ENCODE measurements around the gene PPP1R14C. TPM values are rescaled to one million over a fixed set of nuclear protein-coding genes. Genes with fewer than 3 reads are reported as not detected.

The PPP1R14C gene
- total and polyA plus RNA-seq, 2 of the 13 experiments (the other 11 are each of a cell fraction or from before 2014, with no cell fraction given) = not detected

DNA sequence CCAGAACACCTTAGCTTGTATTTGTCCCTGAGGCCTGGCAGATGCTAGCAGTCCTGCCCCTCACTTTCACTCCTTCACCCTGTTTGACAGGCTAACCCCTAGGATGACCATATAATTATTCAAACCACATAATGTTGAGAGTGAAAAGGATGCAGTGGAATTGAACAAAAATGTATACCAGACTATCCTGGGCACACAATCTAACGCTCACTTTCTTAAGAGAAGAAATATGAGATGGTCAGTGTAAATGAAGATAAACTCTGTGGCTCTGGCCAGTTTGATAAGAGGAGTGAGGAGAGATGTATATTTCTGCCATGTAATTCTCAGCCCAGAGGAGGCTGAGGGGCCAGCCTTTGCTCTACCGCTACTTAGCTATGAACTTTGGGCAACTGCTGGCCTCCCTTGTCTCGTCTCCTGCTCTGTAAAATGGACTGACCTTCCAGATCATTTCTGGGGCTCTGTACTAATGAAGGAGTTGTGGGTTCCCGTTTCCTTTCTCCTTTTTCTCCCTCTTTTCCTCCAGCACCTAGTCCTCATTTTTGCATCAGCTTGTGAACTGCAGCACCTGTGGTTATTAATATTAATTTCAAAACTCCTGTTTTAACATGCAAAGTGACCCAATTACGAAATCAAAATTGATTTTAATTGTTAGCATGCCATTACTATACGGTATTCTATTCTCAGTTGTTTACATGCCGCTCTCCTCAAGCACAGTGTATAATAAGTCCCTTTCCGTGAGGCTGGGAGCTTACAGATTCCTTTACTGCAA, 133.5 kb downstream of the PPP1R14C start (continued):
- TF ChIP-seq, protein P1, sequence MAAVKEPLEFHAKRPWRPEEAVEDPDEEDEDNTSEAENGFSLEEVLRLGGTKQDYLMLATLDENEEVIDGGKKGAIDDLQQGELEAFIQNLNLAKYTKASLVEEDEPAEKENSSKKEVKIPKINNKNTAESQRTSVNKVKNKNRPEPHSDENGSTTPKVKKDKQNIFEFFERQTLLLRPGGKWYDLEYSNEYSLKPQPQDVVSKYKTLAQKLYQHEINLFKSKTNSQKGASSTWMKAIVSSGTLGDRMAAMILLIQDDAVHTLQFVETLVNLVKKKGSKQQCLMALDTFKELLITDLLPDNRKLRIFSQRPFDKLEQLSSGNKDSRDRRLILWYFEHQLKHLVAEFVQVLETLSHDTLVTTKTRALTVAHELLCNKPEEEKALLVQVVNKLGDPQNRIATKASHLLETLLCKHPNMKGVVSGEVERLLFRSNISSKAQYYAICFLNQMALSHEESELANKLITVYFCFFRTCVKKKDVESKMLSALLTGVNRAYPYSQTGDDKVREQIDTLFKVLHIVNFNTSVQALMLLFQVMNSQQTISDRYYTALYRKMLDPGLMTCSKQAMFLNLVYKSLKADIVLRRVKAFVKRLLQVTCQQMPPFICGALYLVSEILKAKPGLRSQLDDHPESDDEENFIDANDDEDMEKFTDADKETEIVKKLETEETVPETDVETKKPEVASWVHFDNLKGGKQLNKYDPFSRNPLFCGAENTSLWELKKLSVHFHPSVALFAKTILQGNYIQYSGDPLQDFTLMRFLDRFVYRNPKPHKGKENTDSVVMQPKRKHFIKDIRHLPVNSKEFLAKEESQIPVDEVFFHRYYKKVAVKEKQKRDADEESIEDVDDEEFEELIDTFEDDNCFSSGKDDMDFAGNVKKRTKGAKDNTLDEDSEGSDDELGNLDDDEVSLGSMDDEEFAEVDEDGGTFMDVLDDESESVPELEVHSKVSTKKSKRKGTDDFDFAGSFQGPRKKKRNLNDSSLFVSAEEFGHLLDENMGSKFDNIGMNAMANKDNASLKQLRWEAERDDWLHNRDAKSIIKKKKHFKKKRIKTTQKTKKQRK (IDR thresholded peaks at IDR 0.05; ENCODE audit: low read length) = no peak
- no peak for TF ChIP-seq AGO1 (IDR thresholded peaks at IDR 0.05; ENCODE audit: low read depth, low read length, poor library complexity, severe bottlenecking)

DNA sequence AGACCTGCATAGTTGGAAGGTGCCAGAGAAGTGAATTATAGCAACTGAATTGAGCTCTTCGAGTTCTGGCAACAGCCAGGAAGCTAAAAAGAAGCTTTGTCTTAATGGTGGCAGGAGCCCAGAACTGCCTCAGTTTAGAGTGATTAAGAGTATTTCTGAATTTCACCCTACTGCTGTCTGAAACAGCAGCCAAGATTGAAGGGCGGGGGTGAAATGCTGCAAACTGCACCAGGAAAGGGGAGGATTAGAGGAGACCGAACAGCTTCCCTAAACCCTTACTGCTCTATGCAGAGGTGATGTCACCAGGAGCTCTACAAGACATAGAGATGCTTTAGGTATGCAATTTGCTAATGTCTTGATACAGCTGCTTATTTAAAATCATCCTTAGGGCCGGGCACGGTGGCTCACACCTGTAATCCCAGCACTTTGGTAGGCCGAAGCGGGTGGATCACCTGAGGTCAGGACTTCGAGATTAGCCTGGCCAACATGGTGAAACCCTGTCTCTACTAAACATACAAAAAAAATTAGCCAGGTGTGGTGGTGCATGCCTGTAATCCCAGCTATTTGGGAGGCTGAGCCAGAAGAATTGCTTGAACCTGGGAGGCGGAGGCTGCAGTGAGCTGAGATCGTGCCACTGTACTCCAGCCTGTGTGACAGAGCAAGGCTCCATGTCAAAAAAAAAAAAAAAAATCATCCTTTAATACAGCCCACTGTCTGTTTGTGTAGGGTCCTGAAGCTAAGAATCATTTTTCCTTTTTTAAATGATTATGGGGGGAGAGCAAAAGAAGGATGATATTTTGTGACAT, 134.3 kb downstream of the PPP1R14C start:
- no peak overlapping the region for H3K27ac ChIP-seq (ENCODE audit: extremely low read length, insufficient read depth, low read length)
- H3K4me2 ChIP-seq (ENCODE audit: low read depth, low read length) = no peak overlapping the region
- 45% methylated on average over 10 of the region's 10 CpGs for whole genome bisulfite sequencing (ENCODE audit: low lambda C conversion rate)
- BruUV-seq (replicated peaks) = no TSS peak
- H3K27me3 ChIP-seq (ENCODE audit: control insufficient read depth in 1 of 2, insufficient read depth in 2 of 2, low read length in 2 of 2) = peaks cover 0 to 37% of the 10 kb centered on the region in 2 experiments; a peak in 3 of 5 replicates
- no peaks in the 10 kb centered on the region for H3K4me1 ChIP-seq (ENCODE audit: insufficient read depth, low read length)
- H3K4me3 ChIP-seq (replicated peaks in 1 of 3; ENCODE audit: insufficient read depth in 1 of 3, low read depth in 2 of 3, low read length in 3 of 3) = no peak overlapping the region
- DNase-seq (ENCODE audit: low spot score) = no peak
- in situ Hi-C loops (cut with HindIII; ENCODE audit: extremely low pct_ligation_motif_present, low pct_unique_long_range_greater_than_20kb) = no loop called here
- ChIA-PET POLR2A (no interaction called here), CTCF (ENCODE audit: low intra/inter-chr PET ratio, low total read pairs) (no interaction called here)
- H3K79me2 ChIP-seq (ENCODE audit: insufficient read depth, low read length) = no peaks in the 10 kb centered on the region
- H3K9me3 ChIP-seq (ENCODE audit: low read length) = no peaks in the 10 kb centered on the region
- no peaks in the 10 kb centered on the region for H4K20me1 ChIP-seq (ENCODE audit: insufficient read depth, low read length)
- no peaks in the 10 kb centered on the region for H3K36me3 ChIP-seq (replicated peaks in 1 of 2; ENCODE audit: control insufficient read depth in 1 of 2, insufficient read depth in 2 of 2, low read length in 2 of 2)
- intact Hi-C loops (cut with micrococcal nuclease; ENCODE audit: unreplicated experiment) = no loop called here
- no peak overlapping the region for H3K9ac ChIP-seq (ENCODE audit: insufficient read depth, low read depth, low read length)
- no peak overlapping the region for H2AFZ ChIP-seq (ENCODE audit: low read length)
- FAIRE-seq = no peak
- ATAC-seq = no peak
- TF ChIP-seq MEF2D (CRISPR knock-in tag; IDR thresholded peaks at IDR 0.05) = no peak
- TF ChIP-seq SP4 (CRISPR knock-in tag; IDR thresholded peaks at IDR 0.05) = no peak
- TF ChIP-seq TBX2 (CRISPR knock-in tag; IDR thresholded peaks at IDR 0.05; ENCODE audit: borderline replicate concordance) = no peak
- TF ChIP-seq SOX5 (CRISPR knock-in tag; IDR thresholded peaks at IDR 0.05; ENCODE audit: borderline replicate concordance) = no peak
- TF ChIP-seq ZNF878 (CRISPR knock-in tag; IDR thresholded peaks at IDR 0.05) = no peak
- TF ChIP-seq, protein P2, sequence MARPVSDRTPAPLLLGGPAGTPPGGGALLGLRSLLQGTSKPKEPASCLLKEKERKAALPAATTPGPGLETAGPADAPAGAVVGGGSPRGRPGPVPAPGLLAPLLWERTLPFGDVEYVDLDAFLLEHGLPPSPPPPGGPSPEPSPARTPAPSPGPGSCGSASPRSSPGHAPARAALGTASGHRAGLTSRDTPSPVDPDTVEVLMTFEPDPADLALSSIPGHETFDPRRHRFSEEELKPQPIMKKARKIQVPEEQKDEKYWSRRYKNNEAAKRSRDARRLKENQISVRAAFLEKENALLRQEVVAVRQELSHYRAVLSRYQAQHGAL (CRISPR knock-in tag; IDR thresholded peaks at IDR 0.05; ENCODE audit: not compliant biosample characterization) = no peak
- TF ChIP-seq, protein P3, sequence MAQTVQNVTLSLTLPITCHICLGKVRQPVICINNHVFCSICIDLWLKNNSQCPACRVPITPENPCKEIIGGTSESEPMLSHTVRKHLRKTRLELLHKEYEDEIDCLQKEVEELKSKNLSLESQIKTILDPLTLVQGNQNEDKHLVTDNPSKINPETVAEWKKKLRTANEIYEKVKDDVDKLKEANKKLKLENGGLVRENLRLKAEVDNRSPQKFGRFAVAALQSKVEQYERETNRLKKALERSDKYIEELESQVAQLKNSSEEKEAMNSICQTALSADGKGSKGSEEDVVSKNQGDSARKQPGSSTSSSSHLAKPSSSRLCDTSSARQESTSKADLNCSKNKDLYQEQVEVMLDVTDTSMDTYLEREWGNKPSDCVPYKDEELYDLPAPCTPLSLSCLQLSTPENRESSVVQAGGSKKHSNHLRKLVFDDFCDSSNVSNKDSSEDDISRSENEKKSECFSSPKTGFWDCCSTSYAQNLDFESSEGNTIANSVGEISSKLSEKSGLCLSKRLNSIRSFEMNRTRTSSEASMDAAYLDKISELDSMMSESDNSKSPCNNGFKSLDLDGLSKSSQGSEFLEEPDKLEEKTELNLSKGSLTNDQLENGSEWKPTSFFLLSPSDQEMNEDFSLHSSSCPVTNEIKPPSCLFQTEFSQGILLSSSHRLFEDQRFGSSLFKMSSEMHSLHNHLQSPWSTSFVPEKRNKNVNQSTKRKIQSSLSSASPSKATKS (CRISPR knock-in tag; IDR thresholded peaks at IDR 0.05) = no peak
- no peak for TF ChIP-seq SIX1 (CRISPR knock-in tag; IDR thresholded peaks at IDR 0.05; ENCODE audit: borderline replicate concordance)
- TF ChIP-seq, protein P4, sequence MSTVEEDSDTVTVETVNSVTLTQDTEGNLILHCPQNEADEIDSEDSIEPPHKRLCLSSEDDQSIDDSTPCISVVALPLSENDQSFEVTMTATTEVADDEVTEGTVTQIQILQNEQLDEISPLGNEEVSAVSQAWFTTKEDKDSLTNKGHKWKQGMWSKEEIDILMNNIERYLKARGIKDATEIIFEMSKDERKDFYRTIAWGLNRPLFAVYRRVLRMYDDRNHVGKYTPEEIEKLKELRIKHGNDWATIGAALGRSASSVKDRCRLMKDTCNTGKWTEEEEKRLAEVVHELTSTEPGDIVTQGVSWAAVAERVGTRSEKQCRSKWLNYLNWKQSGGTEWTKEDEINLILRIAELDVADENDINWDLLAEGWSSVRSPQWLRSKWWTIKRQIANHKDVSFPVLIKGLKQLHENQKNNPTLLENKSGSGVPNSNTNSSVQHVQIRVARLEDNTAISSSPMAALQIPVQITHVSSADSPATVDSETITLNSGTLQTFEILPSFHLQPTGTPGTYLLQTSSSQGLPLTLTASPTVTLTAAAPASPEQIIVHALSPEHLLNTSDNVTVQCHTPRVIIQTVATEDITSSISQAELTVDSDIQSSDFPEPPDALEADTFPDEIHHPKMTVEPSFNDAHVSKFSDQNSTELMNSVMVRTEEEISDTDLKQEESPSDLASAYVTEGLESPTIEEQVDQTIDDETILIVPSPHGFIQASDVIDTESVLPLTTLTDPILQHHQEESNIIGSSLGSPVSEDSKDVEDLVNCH (CRISPR knock-in tag; IDR thresholded peaks at IDR 0.05) = no peak

Measured in HepG2 (cell line).